HepG2 (cell line): ENCODE results near the gene MAP3K9. TPM values are rescaled to one million over a fixed set of nuclear protein-coding genes. Genes with fewer than 3 reads are reported as not detected.

Experiments
- ATAC-seq: fragments of 200-7000 bp; cut with Tn5 transposase; 3 replicates; pipeline ENCODE4 v1.9.1; 2020; ENCODE audit warnings: mild to moderate bottlenecking, moderate library complexity
- BruUV-seq: library from RNA; stranded (reverse); fragments of 400-500 nt; replicated peaks from 2 replicates; lab custom pipeline; 2021; lab: Mats Ljungman, UMichigan
- CTCF ChIA-PET: fragments of 300-600 bp; formaldehyde crosslinking; extraction: SDS; loops from one replicate; lab custom pipeline; 2021; ENCODE audit warnings: low total read pairs, inconsistent platforms, low intra/inter-chr PET ratio; lab: Yijun Ruan, JAX
- POLR2A ChIA-PET: fragments of 350-600 bp; sonication (Branson Sonifier 250); formaldehyde crosslinking; loops from one replicate; lab custom pipeline; 2020; ENCODE audit warnings: antibody characterized with exemption, inconsistent platforms; lab: Yijun Ruan, JAX
- DNase-seq: peaks from one replicate; pipeline ENCODE4 v3.0.0-alpha.2; 2015; ENCODE audit warnings: low spot score
- FAIRE-seq: peaks from 3 replicates; lab custom pipeline; 2011; peaks lifted over from hg19 to GRCh38; lab: Jason Lieb, UNC
- H2AFZ ChIP-seq: one replicate; pipeline ENCODE4 v1.6.1; 2011; ENCODE audit warnings: low read length, inconsistent platforms
- H3K27ac ChIP-seq: fragments of 300-600 bp; 3 replicates; pipeline ENCODE4 v1.8.0; 2011; ENCODE audit warnings: mixed run types, mild to moderate bottlenecking, mixed read lengths, low read length, inconsistent platforms; ENCODE audit not compliant: insufficient read depth; ENCODE audit errors: extremely low read length
- H3K27me3 ChIP-seq, 2 experiments: fragments of 200-600 bp in 1 of 2; 2 replicates in 1 of 2; 3 replicates in 1 of 2; pipeline versions ENCODE4 v1.6.0 to v1.8.0; 2011; ENCODE audit warnings: low read length in 2 of 2, mild to moderate bottlenecking in 2 of 2, moderate library complexity in 2 of 2, inconsistent platforms in 1 of 2; ENCODE audit not compliant: insufficient read depth in 2 of 2, control insufficient read depth in 1 of 2
- H3K36me3 ChIP-seq, 2 experiments: fragments of 200-600 bp in 1 of 2; replicated peaks in 1 of 2; 2 replicates in 1 of 2; 3 replicates in 1 of 2; pipeline versions ENCODE4 v1.5.1 to v1.8.0; 2011; ENCODE audit warnings: low read length in 2 of 2, inconsistent platforms in 1 of 2; ENCODE audit not compliant: insufficient read depth in 2 of 2, control insufficient read depth in 1 of 2
- H3K4me1 ChIP-seq: 2 replicates; pipeline ENCODE4 v1.5.1; 2012; ENCODE audit warnings: low read length, inconsistent platforms; ENCODE audit not compliant: insufficient read depth
- H3K4me2 ChIP-seq: 2 replicates; pipeline ENCODE4 v1.6.0; 2011; ENCODE audit warnings: low read depth, low read length, inconsistent platforms
- H3K4me3 ChIP-seq, 3 experiments: fragments of 200-600 bp in 1 of 3; sonication (generic), shearing (Covaris generic) in 1 of 3; replicated peaks in 1 of 3; 2 replicates each; pipeline ENCODE4 v1.5.1; 2011 to 2016; ENCODE audit warnings: low read length in 3 of 3, inconsistent platforms in 2 of 3, low read depth in 2 of 3, mild to moderate bottlenecking in 2 of 3, control low read depth in 1 of 3, mixed read lengths in 1 of 3; ENCODE audit not compliant: insufficient read depth in 1 of 3
- H3K79me2 ChIP-seq: one replicate; pipeline ENCODE4 v1.6.1; 2011; ENCODE audit warnings: low read length, inconsistent platforms; ENCODE audit not compliant: insufficient read depth
- H3K9ac ChIP-seq: 2 replicates; pipeline ENCODE4 v1.6.0; 2011; ENCODE audit warnings: mild to moderate bottlenecking, low read depth, low read length, inconsistent platforms; ENCODE audit not compliant: insufficient read depth
- H3K9me3 ChIP-seq: 2 replicates; pipeline ENCODE4 v1.5.1; 2012; ENCODE audit warnings: mild to moderate bottlenecking, low read length
- H4K20me1 ChIP-seq: 2 replicates; pipeline ENCODE4 v1.6.0; 2011; ENCODE audit warnings: inconsistent platforms, mild to moderate bottlenecking, low read length, moderate library complexity; ENCODE audit not compliant: insufficient read depth
- GZF1 ChIP-seq: sonication (generic); formaldehyde crosslinking; IDR thresholded peaks from 2 replicates; pipeline ENCODE4 v1.5.1; 2020; ENCODE audit warnings: mild to moderate bottlenecking, missing genetic modification reagents
- HNRNPL ChIP-seq: fragments of 200-400 bp; formaldehyde crosslinking; IDR thresholded peaks from 2 replicates; pipeline ENCODE4 v1.6.1; 2017; ENCODE audit warnings: mild to moderate bottlenecking, low read depth, low read length
- MXD1 ChIP-seq: sonication (generic); formaldehyde crosslinking; IDR thresholded peaks from 2 replicates; pipeline ENCODE4 v1.4.0; 2020; ENCODE audit warnings: mild to moderate bottlenecking, missing genetic modification reagents
- NR2F1 ChIP-seq, 2 experiments: fragments of 450-650 bp in 1 of 2; formaldehyde crosslinking in 1 of 2; IDR thresholded peaks; 2 replicates each; pipeline versions ENCODE4 v1.5.0 to v1.6.1; 2016 to 2020; ENCODE audit warnings: mild to moderate bottlenecking in 1 of 2, missing compliant biosample characterization in 1 of 2, missing genetic modification reagents in 1 of 2, moderate library complexity in 1 of 2
- SETDB1 ChIP-seq: sonication (generic); formaldehyde crosslinking; IDR thresholded peaks from 2 replicates; pipeline ENCODE4 v1.5.1; 2020; ENCODE audit warnings: missing genetic modification reagents, mild to moderate bottlenecking, borderline replicate concordance
- SNRNP70 ChIP-seq: fragments of 200-400 bp; formaldehyde crosslinking; IDR thresholded peaks from 2 replicates; pipeline ENCODE4 v1.6.1; 2017; ENCODE audit warnings: mild to moderate bottlenecking, low read depth, low read length, moderate library complexity
- XRCC5 ChIP-seq: fragments of 200-400 bp; formaldehyde crosslinking; optimal IDR thresholded peaks from 2 replicates; pipeline ENCODE3; 2017; ENCODE audit warnings: mild to moderate bottlenecking, low read length
- ZNF326 ChIP-seq: sonication (generic); formaldehyde crosslinking; IDR thresholded peaks from 2 replicates; pipeline ENCODE4 v1.4.0; 2020; ENCODE audit warnings: missing genetic modification reagents, borderline replicate concordance
- ZNF567 ChIP-seq: sonication (generic); formaldehyde crosslinking; IDR thresholded peaks from 2 replicates; pipeline ENCODE4 v1.8.1; 2023; ENCODE audit warnings: mild to moderate bottlenecking, missing genetic modification reagents, borderline replicate concordance
- ZNF839 ChIP-seq: sonication (generic); formaldehyde crosslinking; IDR thresholded peaks from 2 replicates; pipeline ENCODE4 v1.4.0; 2020; ENCODE audit warnings: missing genetic modification reagents, mild to moderate bottlenecking, borderline replicate concordance
- WGBS: methylation state at CpG from one replicate; pipeline ENCODE4 v1.1.6; 2017; ENCODE audit warnings: low lambda C conversion rate; 5-methylcytosine and 5-hydroxymethylcytosine counted together
- in situ Hi-C: cut with HindIII; loops from 2 replicates; pipeline ENCODE4 v1.10.0; 2017; ENCODE audit warnings: low pct_unique_long_range_greater_than_20kb; ENCODE audit not compliant: extremely low pct_ligation_motif_present
- intact Hi-C: fragments of 100-400 bp; cut with micrococcal nuclease; formaldehyde crosslinking; loops from one replicate; pipeline ENCODE4 v1.10.0; 2022; ENCODE audit not compliant: unreplicated experiment
- polyA plus RNA-seq, 8 experiments: library from polyadenylated mRNA; depleted of rRNA in 3 of 8; stranded (reverse) in 7 of 8; unstranded in 1 of 8; fragments of >200 nt; fragmentation: Illumina TruSeq in 4 of 8; extraction: Trizol in 4 of 8; gene quantifications; 2 replicates each; pipeline versions ENCODE4 v1.2.1 to v1.2.3, GENCODE V29; 2011 to 2016; ENCODE audit warnings: low read depth in 4 of 8, missing spikeins in 1 of 8, mixed read lengths in 1 of 8; ENCODE audit not compliant: insufficient read depth in 1 of 8
- total RNA-seq, 5 experiments: library from RNA; depleted of rRNA; stranded (reverse); fragments of >200 nt; fragmentation: Illumina TruSeq; extraction: Trizol; gene quantifications; 2 replicates each; pipeline ENCODE4 v1.2.3, GENCODE V29; 2016; ENCODE audit warnings: low read depth in 1 of 5
- TF ChIP-seq, protein P1 (sequence below): sonication (generic); formaldehyde crosslinking; IDR thresholded peaks from 2 replicates; pipeline ENCODE4 v1.9.0; 2021; ENCODE audit warnings: missing genetic modification reagents, borderline replicate concordance
- TF ChIP-seq, protein P2 (sequence below): sonication (generic); formaldehyde crosslinking; IDR thresholded peaks from 2 replicates; pipeline ENCODE4 v1.8.0; 2022; ENCODE audit warnings: missing genetic modification reagents, mild to moderate bottlenecking, moderate library complexity, borderline replicate concordance

The MAP3K9 gene
- total and polyA plus RNA-seq, 2 of the 13 experiments (the other 11 are each of a cell fraction or from before 2014, with no cell fraction given), result 4.3 to 4.5 TPM

GRCh38 chr14:70724110-70724509 lies 85.2 kb downstream of the MAP3K9 start:
- CTCF ChIA-PET, result no interaction called here
- TF ChIP-seq ZNF326 (CRISPR knock-in tag) (no peak), ZNF839 (no peak), XRCC5 (no peak), NR2F1 (CRISPR knock-in tag; IDR thresholded peaks at IDR 0.05) (no peak), GZF1 (CRISPR knock-in tag) (no peak), MXD1 (no peak), HNRNPL (no peak), SETDB1 (CRISPR knock-in tag) (no peak), SNRNP70 (no peak), ZNF567 (CRISPR knock-in tag) (no peak)
- TF ChIP-seq, protein P1, sequence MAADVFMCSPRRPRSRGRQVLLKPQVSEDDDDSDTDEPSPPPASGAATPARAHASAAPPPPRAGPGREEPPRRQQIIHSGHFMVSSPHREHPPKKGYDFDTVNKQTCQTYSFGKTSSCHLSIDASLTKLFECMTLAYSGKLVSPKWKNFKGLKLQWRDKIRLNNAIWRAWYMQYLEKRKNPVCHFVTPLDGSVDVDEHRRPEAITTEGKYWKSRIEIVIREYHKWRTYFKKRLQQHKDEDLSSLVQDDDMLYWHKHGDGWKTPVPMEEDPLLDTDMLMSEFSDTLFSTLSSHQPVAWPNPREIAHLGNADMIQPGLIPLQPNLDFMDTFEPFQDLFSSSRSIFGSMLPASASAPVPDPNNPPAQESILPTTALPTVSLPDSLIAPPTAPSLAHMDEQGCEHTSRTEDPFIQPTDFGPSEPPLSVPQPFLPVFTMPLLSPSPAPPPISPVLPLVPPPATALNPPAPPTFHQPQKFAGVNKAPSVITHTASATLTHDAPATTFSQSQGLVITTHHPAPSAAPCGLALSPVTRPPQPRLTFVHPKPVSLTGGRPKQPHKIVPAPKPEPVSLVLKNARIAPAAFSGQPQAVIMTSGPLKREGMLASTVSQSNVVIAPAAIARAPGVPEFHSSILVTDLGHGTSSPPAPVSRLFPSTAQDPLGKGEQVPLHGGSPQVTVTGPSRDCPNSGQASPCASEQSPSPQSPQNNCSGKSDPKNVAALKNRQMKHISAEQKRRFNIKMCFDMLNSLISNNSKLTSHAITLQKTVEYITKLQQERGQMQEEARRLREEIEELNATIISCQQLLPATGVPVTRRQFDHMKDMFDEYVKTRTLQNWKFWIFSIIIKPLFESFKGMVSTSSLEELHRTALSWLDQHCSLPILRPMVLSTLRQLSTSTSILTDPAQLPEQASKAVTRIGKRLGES (CRISPR knock-in tag), result no peak
- TF ChIP-seq, protein P2, sequence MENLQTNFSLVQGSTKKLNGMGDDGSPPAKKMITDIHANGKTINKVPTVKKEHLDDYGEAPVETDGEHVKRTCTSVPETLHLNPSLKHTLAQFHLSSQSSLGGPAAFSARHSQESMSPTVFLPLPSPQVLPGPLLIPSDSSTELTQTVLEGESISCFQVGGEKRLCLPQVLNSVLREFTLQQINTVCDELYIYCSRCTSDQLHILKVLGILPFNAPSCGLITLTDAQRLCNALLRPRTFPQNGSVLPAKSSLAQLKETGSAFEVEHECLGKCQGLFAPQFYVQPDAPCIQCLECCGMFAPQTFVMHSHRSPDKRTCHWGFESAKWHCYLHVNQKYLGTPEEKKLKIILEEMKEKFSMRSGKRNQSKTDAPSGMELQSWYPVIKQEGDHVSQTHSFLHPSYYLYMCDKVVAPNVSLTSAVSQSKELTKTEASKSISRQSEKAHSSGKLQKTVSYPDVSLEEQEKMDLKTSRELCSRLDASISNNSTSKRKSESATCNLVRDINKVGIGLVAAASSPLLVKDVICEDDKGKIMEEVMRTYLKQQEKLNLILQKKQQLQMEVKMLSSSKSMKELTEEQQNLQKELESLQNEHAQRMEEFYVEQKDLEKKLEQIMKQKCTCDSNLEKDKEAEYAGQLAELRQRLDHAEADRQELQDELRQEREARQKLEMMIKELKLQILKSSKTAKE (CRISPR knock-in tag), result no peak
- POLR2A ChIA-PET, result no interaction called here
- Histone ChIP-seq H3K27me3 (no peaks in the 10 kb centered on the region), H3K9ac (no peak overlapping the region), H3K36me3 (no peaks in the 10 kb centered on the region), H3K4me3 (no peak overlapping the region), H4K20me1 (no peaks in the 10 kb centered on the region), H3K27ac (no peak overlapping the region), H3K9me3 (no peaks in the 10 kb centered on the region), H2AFZ (no peak overlapping the region), H3K4me1 (peaks cover 37% of the 10 kb centered on the region), H3K4me2 (no peak overlapping the region), H3K79me2 (no peaks in the 10 kb centered on the region)
- in situ Hi-C loops, result no loop called here
- intact Hi-C loops, result no loop called here
- ATAC-seq (no peak), FAIRE-seq (no peak), DNase-seq (no peak)
- 61% methylated on average over 3 of the region's 3 CpGs for WGBS
- no TSS peak for BruUV-seq
